ENCODE data around the gene PDE1C. TPM values are rescaled to one million over a fixed set of nuclear protein-coding genes. Genes with fewer than 3 reads are reported as not detected.

Gene PDE1C
- total RNA-seq, 1 experiment from 2014 or later, result 32.4 TPM

GRCh38 chr7:31782411-31782991 is 287.7 kb downstream of the PDE1C start:
- peaks cover 4% of the 10 kb centered on the region; the same call in 1 of the 2 replicates for H3K36me3 ChIP-seq
- H3K9me3 ChIP-seq, result no peaks in the 10 kb centered on the region
- peak; percentile 38 for DNase-seq
- H3K4me3 ChIP-seq, result no peak overlapping the region
- no peaks in the 10 kb centered on the region for H3K27me3 ChIP-seq

DNA sequence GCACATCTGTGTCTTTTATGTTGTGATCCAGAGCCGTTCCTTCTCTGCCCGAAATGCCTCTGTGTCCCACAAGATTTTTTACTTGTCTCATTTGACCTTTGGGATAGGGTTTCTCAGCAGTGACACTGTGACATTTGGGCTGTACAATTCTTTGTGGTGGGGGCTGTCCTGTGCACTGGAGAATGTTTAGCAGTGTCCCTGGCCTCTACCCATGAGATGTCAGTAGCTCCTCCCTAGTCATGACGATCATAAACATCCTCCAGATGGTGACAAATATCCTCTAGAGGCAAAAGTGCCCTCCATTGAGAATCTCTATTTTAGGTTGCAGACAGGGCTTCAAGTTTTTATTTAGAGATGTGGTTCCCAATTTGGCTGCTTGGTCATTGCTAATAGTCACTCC is 291.9 kb downstream of the PDE1C start:
- no peak for DNase-seq
- no peaks in the 10 kb centered on the region for H3K27me3 ChIP-seq
- no peaks in the 10 kb centered on the region for H3K9me3 ChIP-seq
- H3K4me3 ChIP-seq, result no peak overlapping the region
- H3K36me3 ChIP-seq, result peaks cover 4% of the 10 kb centered on the region; the same call in 1 of the 2 replicates

- H3K4me3 ChIP-seq, result no peak overlapping the region
- no peaks in the 10 kb centered on the region; the same call in 1 of the 2 replicates for H3K36me3 ChIP-seq
- no peaks in the 10 kb centered on the region for H3K9me3 ChIP-seq
- peak; percentile 78 for DNase-seq
- H3K27me3 ChIP-seq, result no peaks in the 10 kb centered on the region
Measured at GRCh38 chr7:31776616-31777015, 293.6 kb downstream of the PDE1C start.

DNA sequence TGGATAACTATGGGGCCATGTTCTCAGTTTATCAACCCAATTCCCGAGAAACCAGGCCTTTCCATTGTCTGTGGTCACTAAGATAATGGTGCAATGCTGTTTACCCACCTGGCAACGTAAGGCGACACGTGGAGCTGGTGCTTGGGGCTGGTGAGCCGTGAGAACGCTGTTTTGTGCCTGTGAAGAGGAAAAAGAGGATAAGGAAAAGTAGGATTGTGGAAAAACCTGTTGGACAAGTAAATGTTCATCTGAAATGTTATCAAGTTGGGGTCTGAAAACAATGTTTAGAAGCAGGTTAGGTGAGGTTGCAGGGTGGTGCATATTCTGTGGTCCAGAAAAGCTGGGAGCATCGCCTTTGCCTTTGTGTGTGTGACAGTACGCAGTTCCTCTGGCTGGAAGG is 294.7 kb downstream of the PDE1C start:
- Histone ChIP-seq H3K27me3 (no peaks in the 10 kb centered on the region), H3K36me3 (no peaks in the 10 kb centered on the region), H3K9me3 (no peaks in the 10 kb centered on the region), H3K4me3 (no peak overlapping the region)
- DNase-seq, result no peak

DNA sequence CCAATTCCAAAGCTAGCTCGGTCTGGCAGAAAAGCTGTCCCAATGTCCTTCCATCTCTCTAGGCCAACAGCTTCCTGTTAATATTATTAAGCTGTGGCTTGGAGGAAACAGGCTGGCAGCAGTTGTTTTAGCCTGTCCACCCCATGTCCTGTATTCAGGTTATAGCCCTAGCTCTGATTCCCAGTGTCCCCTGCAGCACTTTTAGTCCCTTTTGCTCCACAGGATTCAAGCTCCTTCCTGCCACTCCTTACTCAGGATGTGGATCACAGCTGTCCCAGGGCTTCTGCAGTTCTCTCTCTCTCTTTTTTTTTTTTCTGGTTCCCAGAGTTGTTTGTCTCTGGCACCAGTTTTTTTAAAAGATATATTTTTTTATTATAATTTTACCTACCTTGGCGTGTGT is 298.0 kb downstream of the PDE1C start:
- no peaks in the 10 kb centered on the region for H3K9me3 ChIP-seq

GRCh38 chr7:31767686-31768358 is 302.4 kb downstream of the PDE1C start:
- Histone ChIP-seq H3K4me3 (no peak overlapping the region), H3K27me3 (no peaks in the 10 kb centered on the region), H3K9me3 (no peaks in the 10 kb centered on the region)

More for the DNA sequence above, 298.0 kb downstream of the PDE1C start:
- DNase-seq, result peak; percentile 11
- Histone ChIP-seq H3K4me3 (no peak overlapping the region), H3K27me3 (no peaks in the 10 kb centered on the region), H3K36me3 (no peaks in the 10 kb centered on the region)

DNA sequence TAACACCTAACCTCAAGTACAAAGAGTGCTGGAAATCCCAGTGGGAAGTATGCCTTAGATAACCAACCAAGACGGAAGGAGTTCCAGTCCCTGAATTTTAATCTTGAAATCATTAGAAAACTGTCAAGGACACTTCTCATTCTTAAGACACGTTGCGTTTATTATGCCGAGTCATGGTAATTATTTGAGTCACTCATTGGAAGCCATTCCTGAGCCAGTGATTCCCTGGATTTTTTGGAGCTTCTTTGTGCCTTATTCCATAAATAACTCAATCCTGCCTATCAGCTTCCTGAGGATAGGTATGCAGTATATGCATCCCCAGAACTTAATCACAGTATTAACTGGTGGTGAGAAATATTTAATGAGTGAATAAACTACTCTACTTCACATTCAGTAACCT is 305.7 kb downstream of the PDE1C start:
- Histone ChIP-seq H3K9me3 (no peaks in the 10 kb centered on the region), H3K36me3 (no peaks in the 10 kb centered on the region), H3K4me3 (no peak overlapping the region), H3K27me3 (no peaks in the 10 kb centered on the region)
- no peak for DNase-seq

More at GRCh38 chr7:31767686-31768358, 302.4 kb downstream of the PDE1C start:
- DNase-seq, result no peak
- H3K36me3 ChIP-seq, result no peaks in the 10 kb centered on the region

- DNase-seq, result no peak
- no peak overlapping the region for H3K4me3 ChIP-seq
Measured at GRCh38 chr7:31763548-31763947, 306.7 kb downstream of the PDE1C start.

DNA sequence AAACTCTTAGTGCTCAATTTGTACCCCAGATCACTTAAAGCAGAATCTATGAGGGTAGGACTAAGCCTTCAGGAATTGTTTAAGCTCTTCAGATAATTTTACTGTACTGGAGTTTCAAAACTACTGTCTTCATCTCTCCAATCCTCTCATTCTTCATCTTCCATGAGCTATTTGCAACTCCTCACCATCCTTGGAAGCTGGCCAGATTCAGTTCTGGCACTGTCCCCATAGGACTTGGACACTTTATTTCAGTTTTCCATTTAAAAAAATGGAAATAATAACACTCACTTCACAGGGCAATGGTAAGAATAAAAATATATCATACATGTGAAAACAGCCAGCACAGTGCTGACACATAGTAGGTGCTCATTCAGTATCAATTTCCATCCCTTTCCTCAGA is 308.6 kb downstream of the PDE1C start:
- Histone ChIP-seq H3K4me3 (no peak overlapping the region), H3K36me3 (no peaks in the 10 kb centered on the region), H3K27me3 (no peaks in the 10 kb centered on the region), H3K9me3 (peaks cover 2% of the 10 kb centered on the region; the same call in 1 of the 2 replicates)
- peak; percentile 9 for DNase-seq

More at GRCh38 chr7:31763548-31763947, 306.7 kb downstream of the PDE1C start:
- H3K27me3 ChIP-seq, result no peaks in the 10 kb centered on the region
- no peaks in the 10 kb centered on the region for H3K36me3 ChIP-seq
- no peaks in the 10 kb centered on the region for H3K9me3 ChIP-seq

- Histone ChIP-seq H3K27me3 (no peaks in the 10 kb centered on the region), H3K4me3 (no peak overlapping the region), H3K9me3 (peaks cover 2% of the 10 kb centered on the region; the same call in 1 of the 2 replicates), H3K36me3 (no peaks in the 10 kb centered on the region)
- DNase-seq, result no peak
Measured at GRCh38 chr7:31758755-31759154, 311.5 kb downstream of the PDE1C start.

DNA sequence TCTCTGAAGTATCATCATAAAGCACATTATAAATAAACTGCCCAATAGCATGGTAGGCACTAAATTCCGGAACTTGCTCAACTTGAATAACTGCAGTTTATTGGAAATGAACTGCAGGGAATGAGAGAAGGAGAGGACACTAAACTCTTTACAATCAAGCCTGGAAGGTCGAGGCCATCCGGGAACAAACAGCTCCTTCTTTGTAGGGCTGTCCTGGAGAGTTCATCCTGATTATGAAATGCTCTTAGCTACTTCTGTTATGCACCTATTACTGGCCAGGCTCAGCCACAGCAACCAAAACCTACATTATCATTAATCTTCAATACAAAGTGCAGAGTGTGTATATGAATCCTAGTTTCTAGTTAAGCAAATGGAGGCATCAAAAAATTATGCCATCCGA is 318.5 kb downstream of the PDE1C start:
- no peaks in the 10 kb centered on the region for H3K9me3 ChIP-seq
- no peak overlapping the region for H3K4me3 ChIP-seq
- H3K36me3 ChIP-seq, result no peaks in the 10 kb centered on the region; the same call in 1 of the 2 replicates
- no peak for DNase-seq
- no peaks in the 10 kb centered on the region for H3K27me3 ChIP-seq

- no peak for DNase-seq
- no peaks in the 10 kb centered on the region for H3K9me3 ChIP-seq
- H3K27me3 ChIP-seq, result no peaks in the 10 kb centered on the region
- H3K36me3 ChIP-seq, result no peaks in the 10 kb centered on the region; the same call in 1 of the 2 replicates
- H3K4me3 ChIP-seq, result no peak overlapping the region
Measured at GRCh38 chr7:31748084-31748483, 322.1 kb downstream of the PDE1C start.

DNA sequence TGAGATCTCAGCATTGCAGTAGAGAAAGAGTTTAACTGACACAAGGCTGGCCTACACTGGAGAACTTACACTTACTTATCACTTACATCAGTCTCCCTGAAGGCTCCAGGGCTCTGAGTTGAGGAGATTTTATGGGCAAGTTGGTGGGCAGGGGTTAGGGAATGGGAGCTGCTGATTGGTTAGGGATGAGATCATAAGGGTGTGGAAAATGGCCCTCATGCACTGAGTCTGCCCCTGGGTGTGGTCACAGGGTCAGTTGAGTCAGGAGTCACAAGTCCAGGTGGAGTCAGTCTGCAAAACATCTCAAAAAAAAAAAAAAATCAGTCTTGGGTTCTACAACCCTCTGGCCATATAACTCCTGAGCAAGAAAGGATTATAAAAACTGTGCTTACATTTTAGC is 322.7 kb downstream of the PDE1C start:
- Histone ChIP-seq H3K4me3 (no peak overlapping the region), H3K9me3 (no peaks in the 10 kb centered on the region), H3K36me3 (no peaks in the 10 kb centered on the region; the same call in 1 of the 2 replicates), H3K27me3 (no peaks in the 10 kb centered on the region)
- DNase-seq, result no peak

GRCh38 chr7:31744294-31744874 is 325.8 kb downstream of the PDE1C start:
- Histone ChIP-seq H3K9me3 (no peaks in the 10 kb centered on the region), H3K4me3 (no peak overlapping the region), H3K27me3 (no peaks in the 10 kb centered on the region), H3K36me3 (no peaks in the 10 kb centered on the region; the same call in 1 of the 2 replicates)
- DNase-seq, result peak; percentile 53

GRCh38 chr7:31741852-31742251 is 328.4 kb downstream of the PDE1C start:
- no peaks in the 10 kb centered on the region for H3K9me3 ChIP-seq
- DNase-seq, result no peak
- H3K27me3 ChIP-seq, result no peaks in the 10 kb centered on the region
- H3K4me3 ChIP-seq, result no peak overlapping the region
- H3K36me3 ChIP-seq, result no peaks in the 10 kb centered on the region

- H3K36me3 ChIP-seq, result no peaks in the 10 kb centered on the region
- no peak overlapping the region for H3K4me3 ChIP-seq
- no peaks in the 10 kb centered on the region for H3K9me3 ChIP-seq
- H3K27me3 ChIP-seq, result no peaks in the 10 kb centered on the region
- peak; percentile 39 for DNase-seq
Measured at GRCh38 chr7:31735991-31736982, 333.9 kb downstream of the PDE1C start.
